Right ventricle myocardium superior (tissue), 1 donor: ENCODE results near the gene MAP4K3. TPM values are rescaled to one million over a fixed set of nuclear protein-coding genes. Genes with fewer than 3 reads are reported as not detected.
"Not testable (repeated sequence)": the region's sequence is repeated elsewhere in the genome, so short reads cannot be mapped to it uniquely, and the experiment has no call there.

Experiments used
- ATAC-seq: fragments of 200-7000 bp; cut with Tn5 transposase; one replicate; pipeline ENCODE4 v1.9.1; 2020; ENCODE audit warnings: mild to moderate bottlenecking; ENCODE audit not compliant: poor library complexity
- DNase-seq: peaks from one replicate; pipeline ENCODE4 v3.0.0-alpha.2; 2020
- intact Hi-C: fragments of 100-400 bp; cut with DNase I; formaldehyde crosslinking; loops from one replicate; pipeline ENCODE4 v1.11.2; 2022
- total RNA-seq: library from RNA; stranded (reverse); fragmentation: NEBNext Ultra II Directional; extraction: Animal tissue kit (Norgen Biotek cat#: 25700); gene quantifications from one replicate; pipeline ENCODE4 v1.2.1, GENCODE V29; 2021
- donor health status: DM: no; HTN: yes; CAD: no; lungs with severe emphysema.

MAP4K3 gene
- total RNA-seq, 1 donor from 2014 or later: 37.8 TPM

DNA sequence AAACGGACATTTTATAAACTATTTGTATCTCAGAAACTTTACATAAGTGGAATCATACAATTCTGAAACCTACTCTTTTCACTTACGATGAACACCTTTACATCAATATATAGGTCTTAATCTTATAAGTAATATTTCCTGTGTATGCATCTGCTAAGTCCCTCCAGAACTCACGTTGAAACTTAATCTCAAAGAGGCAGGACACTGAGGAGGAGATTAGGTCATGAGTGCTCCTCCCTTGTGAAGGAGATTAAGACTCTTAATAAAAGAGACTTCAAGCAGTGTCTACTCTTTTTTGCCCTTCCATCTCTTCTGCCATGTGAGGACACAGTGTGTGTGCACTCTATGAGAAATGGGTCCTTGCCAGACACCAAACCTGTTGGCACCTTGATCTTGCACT is 98.6 kb downstream of the MAP4K3 start:
- no peak for DNase-seq
- intact Hi-C loops: no loop called here
- ATAC-seq: no peak

DNA sequence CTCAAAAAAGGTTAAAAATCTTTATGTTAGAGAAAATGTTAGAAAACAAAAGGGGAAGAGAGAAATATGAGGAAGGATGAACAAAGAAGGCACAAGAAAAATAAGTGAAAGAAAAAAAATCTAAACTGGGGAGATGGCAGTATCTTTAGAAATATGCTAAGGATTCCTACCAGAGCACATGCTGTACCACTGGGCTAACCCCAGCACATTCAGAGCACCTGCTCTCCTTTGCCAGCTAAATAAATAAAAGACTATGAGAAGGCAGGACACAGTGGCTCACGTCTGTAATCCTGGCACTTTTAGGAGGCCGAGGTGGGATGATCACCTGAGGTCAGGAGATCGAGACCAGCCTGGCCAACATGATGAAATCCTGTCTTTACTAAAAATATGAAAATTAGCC is 101.2 kb downstream of the MAP4K3 start:
- ATAC-seq (peak; percentile 48), DNase-seq (no peak)
- intact Hi-C loops: no loop called here

DNA sequence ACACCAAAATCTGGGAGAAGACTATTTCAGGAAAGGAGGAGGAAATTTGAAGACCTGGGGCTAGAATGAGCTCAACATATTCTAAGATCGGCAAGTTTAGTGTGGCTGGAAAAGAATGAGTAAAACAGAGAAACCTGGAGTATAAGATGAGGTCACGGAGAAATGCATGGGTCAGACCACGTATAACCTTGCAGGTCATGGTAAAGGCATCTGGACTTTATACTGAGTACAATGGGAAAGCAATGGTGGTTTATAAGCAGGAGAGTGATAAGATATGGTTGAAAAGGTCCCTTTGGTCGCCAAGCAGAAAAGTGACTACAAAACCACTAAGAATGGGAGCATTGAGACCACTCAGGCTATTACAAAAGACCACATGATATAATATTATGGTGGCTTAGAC is 102.1 kb downstream of the MAP4K3 start:
- DNase-seq: no peak
- no peak for ATAC-seq
- intact Hi-C loops: no loop called here

DNA sequence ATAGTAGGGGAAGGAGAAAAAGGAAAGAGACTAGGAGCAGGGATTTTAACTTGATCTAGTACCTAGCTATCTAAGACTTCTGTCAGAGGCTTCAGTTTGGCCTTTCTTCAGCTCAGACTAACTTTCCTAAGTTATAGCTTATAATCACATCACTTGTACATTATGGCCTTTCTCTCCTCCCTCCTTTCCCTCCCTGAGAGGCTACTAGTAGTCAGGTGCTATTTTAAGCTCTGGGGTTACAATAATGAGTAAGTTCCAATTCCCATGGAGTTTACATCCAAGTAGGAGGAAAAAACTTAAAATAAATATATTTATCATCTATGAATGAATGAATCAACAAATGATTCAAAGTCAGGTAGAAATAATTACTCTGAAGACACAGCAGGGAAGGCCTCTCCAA is 102.6 kb downstream of the MAP4K3 start:
- intact Hi-C loops: no loop called here
- DNase-seq (no peak), ATAC-seq (no peak)

DNA sequence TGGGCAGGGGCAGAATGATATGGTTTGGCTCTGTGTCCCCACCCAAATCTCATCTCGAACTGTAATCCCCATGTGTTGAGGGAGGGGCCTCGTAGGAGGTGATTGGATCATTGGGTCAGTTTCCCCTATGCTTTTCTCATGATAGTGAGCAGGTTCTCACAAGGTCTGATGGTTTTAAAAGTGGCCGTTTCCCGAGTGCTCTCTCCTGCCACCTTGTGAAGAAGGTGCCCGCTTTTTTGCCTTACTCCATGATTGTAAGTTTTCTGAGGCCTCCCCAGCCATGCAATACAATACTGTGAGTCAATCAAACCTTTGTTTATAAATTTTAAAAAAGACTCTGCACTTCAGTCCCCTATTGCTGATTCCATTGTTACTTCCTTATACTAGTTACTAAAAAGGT is 110.4 kb downstream of the MAP4K3 start:
- ATAC-seq (no peak), DNase-seq (no peak)
- intact Hi-C loops: no loop called here

DNA sequence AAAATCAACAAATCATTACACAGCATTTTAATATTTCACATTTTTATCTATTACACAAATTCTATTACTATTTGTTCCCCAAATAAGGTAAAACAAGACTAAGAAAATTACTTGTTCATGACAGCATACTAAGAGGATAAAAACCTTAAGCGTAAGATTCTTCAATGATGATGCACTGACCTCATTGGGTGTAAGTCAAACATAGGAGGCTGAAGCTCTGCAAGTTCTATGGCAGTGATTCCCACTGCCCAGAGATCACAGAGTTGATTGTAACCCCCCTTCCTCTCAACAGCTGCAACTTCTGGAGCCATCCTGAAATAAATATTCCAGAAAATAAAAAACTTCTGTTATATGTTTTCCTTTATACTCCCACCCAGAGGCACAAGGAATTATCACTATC is 111.1 kb downstream of the MAP4K3 start:
- intact Hi-C loops: no loop called here
- ATAC-seq (no peak), DNase-seq (no peak)

DNA sequence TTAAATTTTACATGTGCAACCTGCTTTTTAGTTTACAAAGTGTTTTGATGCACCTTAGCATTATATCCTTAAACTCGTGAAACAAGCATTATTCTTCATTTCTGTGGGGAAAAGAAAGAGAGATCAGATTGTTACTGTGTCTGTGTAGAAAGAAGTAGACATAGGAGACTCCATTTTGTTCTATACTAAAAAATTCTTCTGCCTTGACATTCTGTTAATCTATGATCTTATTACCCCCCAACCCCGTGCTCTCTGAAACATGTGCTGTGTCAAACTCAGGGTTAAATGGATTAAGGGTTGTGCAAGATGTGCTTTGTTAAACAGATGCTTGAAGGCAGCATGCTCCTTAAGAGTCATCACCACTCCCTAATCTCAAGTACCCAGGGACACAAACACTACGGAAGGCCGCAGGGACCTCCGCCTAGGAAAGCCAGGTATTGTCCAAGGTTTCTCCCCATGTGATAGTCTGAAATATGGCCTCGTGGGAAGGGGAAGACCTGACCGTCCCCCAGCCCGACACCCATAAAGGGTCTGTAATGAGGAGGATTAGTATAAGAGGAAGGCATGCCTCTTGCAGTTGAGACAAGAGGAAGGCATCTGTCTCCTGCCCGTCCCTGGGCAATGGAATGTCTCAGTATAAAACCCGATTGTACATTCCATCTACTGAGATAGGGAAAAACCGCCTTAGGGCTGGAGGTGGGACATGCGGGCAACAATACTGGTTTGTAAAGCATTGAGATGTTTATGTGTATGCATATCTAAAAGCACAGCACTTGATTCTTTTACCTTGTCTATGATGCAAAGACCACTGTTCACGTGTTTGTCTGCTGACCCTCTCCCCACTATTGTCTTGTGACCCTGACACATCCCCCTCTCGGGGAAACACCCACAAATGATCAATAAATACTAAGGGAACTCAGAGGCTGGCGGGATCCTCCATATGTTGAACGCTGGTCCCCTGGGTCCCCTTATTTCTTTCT is 115.7 kb downstream of the MAP4K3 start:
- not testable (repeated sequence) for ATAC-seq

DNA sequence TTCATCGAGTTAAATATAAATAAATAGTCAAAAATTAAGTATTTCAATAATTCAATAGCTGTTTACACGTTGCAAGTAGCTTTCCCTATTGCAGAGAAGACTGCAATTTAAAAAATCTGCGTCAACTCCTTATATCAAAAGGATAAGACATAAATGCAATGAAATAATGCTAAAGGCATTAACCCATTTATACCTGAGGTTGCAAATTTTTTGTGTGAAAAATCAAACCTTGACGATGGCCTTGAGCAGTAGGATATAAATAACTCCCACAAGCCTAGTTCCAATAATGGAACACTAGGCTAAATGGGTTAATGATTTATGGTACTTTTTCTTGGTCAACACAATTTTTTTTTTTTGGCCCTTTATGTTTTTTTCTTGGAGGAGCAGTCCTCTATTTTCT is 116.9 kb downstream of the MAP4K3 start:
- DNase-seq (no peak), ATAC-seq (no peak)
- intact Hi-C loops: no loop called here

More for the DNA sequence above, 115.7 kb downstream of the MAP4K3 start:
- intact Hi-C loops, DNase-seq: not testable (repeated sequence)

DNA sequence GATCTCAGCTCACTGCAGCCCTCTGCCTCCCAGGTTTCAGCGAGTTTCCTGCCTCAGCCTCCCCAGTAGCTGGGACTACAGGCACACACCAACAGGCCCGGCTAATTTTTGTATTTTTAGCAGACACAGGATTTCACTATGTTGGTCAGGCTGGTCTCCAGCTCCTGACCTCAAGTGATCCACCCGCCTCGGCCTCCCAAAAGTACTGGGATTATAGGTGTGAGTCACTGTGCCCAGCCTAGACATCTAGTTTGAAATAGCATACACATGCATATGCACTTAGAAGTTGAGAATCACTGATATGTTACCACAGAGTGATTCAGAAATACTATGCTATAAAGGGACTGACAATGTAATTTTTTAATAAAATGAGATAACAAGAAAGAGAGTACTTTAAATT is 123.5 kb downstream of the MAP4K3 start:
- no peak for DNase-seq
- intact Hi-C loops: no loop called here
- no peak for ATAC-seq

DNA sequence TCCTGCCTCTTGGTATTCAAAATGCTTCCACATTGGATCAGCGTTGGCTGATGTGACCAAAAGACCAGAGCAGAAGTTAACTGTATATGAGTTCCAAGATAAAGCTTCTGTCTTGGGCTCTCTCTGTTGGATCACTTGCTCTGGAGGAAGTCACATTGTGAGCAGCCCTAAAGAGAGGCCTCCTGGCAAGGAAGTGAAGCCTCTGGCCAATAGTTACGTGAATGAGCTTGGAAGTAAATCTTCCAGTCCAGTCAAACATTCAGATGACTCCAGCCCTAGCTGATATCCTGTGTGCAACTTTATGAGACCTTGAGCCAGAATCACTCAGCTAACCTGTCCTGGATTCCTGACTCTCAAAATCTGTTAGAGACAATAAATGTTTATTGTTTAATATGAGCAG is 125.6 kb downstream of the MAP4K3 start:
- DNase-seq (no peak), ATAC-seq (no peak)
- intact Hi-C loops: no loop called here

DNA sequence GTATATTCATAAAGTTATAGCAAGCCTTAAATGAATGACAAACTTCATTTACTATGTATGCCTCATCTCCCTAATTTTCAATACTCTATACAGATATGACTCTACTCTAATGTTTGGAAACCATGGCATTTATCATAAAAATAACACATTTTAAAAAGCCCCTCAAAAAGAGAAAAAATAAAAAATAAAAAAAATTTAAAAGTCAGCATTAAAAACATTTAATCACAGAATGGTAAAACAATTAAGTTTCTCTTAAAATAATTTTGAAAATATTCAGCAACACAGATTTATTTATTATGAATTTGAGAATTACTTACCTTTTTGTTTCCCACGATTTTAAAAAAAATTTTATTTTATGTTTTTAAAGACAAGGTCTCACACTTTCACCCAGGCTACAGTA is 128.3 kb downstream of the MAP4K3 start:
- DNase-seq (no peak), ATAC-seq (no peak)
- intact Hi-C loops: no loop called here

DNA sequence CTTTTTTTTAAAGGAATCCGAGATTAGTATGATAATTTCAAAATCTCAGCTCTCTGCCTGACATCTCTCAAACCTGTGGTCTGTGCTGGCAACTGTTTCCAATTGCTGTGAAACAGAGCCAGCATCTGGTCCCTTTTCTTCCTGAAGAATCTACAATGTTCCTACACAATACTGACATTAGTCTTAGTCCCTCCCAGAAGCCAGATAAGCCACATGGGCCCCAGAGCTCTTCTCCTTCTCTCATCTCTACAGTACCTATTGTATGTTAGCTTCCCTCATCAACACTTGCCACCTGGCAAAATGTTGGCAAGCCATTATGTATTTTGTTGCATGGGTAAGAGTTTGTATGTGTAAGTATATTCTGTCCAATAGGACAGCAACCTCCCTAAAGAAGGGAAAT is 130.5 kb downstream of the MAP4K3 start:
- ATAC-seq: no peak
- DNase-seq: no peak
- intact Hi-C loops: no loop called here

DNA sequence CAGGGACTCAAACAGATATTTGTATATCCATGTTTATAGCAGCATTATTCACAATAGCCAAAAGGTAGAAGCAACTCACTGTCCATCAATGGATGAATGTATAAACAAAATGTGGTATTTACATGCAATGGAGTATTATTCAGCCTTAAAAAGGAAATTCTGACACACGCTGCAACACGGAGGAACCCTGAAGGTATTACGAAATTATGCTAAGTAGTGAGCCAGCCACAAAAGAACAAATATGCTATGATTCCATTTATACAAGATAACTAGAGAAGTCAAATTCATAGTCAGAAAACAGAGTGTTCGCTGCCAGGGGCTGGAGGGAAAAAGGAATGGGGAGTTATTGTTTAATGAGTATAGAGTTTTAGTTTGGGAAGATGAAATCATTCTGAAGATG is 132.4 kb downstream of the MAP4K3 start:
- ATAC-seq (no peak), DNase-seq (no peak)
- intact Hi-C loops: no loop called here

DNA sequence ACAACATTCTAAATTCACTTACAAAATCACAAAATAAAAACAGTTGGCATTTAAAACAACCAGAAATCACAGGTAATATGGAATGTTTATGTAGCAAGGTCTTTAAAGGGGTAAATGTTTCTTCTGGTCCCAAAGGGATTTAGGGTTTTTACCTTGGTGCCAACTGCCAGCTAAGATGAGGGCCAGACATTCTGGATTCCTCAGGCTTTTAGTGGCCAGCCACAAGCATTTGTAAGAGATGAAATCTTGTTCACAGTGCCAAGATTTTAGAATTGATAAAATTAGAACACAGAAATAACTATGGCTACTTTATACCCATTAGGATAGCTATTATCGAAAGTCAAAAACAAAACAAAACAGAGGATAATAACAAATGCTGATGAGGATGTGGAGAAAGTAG is 132.9 kb downstream of the MAP4K3 start:
- ATAC-seq (no peak), DNase-seq (no peak)
- intact Hi-C loops: no loop called here

DNA sequence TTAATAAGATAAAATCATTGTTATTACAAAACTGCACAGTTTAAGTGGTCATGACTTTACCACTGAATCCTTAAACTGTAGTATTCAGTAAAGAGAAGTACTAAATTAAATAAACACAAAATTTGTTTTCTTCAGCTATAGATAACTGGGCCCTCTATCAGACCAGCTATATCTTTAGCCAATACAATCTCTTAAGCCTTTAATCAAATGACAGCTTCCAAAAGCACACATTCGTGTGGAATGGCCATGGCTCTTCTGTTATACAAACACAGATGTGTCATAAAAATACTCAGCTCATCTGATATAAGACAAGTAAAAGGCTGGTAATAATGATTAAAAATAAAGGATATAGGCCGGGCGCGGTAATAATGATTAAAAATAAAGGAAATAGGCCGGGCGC is 135.7 kb downstream of the MAP4K3 start:
- intact Hi-C loops: no loop called here
- ATAC-seq (no peak), DNase-seq (no peak)

DNA sequence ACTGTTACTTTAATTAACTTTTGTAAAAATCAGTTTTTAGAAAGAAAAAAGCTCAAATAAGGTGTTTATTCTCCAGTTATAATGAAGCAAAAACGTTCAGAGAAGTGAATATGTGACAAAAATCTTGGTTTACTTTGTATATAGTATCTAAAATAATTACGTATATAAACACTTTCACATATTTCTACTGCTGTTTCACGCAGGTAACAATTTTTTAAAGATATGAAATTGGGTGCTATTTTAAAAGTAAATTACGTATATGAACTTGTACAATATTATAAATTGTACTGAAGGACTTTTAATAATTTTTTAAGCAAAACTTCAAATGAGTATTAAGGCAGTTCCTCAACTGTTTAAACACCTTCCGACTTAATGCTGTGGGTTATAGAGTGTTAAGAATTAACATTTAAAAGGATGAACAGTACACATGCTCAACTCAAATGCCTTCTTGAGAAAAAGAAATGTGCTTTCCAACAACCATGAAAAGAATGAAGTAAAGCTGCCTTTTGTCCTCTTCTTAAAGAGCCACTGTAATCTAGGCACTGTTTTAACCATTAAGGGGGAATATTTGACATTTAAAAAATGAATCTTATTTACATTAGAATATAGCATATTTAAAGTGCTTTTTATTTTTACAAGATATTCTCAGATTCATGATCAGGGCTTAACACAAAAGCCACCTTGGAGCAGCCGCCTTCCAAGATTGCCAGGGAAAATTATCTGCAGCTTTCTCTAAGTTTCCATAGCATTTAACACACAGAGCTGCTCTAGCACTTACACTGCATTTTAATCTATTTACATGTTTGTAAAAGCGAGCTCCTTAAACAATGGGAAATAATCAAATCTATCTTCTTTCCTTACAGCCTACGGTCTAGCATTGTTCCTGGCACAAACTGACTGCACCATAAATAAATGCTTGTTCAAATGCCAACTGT is 136.8 kb downstream of the MAP4K3 start:
- intact Hi-C loops: no loop called here
- ATAC-seq (no peak), DNase-seq (no peak)

DNA sequence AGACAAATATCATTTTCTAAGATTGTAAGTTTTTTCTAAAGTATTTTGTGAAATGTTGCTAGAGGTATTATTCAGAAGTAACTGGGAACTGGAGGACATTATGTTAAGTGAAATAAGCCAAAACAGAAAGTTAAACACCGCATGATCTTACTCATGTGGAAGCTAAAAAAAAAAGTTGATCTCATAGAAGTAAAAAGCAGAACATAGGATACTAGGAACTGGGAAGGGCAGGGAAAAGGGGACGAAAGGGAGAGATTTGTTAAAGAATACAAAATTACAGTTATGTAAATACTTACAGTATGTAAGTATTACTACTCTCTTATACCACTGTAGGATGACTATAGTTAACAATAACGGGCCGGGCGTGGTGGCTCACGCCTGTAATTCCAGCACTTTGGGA is 146.7 kb downstream of the MAP4K3 start:
- intact Hi-C loops: no loop called here
- no peak for ATAC-seq
- DNase-seq: no peak

DNA sequence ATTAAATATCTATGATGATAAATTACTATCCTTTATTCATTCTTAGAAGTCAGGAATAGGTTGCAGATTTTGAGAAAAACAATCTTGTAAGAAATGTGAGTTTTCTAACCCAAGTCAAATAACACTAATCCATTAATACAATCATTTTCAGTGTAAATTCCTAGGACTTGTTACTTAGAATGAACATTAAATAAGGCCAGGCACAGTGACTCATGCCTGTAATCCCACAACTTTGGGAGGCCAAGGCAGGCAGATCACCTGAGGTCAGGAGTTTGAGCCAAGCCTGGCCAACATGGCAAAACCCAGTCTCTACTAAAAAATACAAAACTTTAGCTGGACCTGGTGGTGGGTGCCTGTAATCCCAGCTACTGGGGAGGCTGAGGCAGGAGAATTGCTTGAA is 147.5 kb downstream of the MAP4K3 start:
- DNase-seq: no peak
- no peak for ATAC-seq
- intact Hi-C loops: no loop called here

DNA sequence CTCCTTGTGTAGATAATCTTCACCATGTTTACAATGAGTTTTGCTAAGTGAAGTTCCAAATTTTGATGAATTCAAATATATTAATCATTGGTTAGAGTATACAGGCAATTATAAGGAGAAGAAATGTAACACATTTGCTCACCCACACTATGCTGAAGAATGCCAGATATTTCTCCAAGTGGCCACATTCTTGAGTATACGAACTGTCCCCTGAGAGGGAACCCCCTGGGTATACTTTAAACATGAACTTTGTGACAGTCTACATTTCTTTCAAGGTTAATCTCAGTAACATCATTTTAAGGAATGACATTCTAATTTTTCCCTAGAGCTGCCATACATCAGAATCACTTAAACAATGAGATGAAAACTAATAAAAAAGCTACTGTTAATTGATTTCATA is 153.5 kb downstream of the MAP4K3 start:
- intact Hi-C loops: no loop called here
- DNase-seq (no peak), ATAC-seq (no peak)

DNA sequence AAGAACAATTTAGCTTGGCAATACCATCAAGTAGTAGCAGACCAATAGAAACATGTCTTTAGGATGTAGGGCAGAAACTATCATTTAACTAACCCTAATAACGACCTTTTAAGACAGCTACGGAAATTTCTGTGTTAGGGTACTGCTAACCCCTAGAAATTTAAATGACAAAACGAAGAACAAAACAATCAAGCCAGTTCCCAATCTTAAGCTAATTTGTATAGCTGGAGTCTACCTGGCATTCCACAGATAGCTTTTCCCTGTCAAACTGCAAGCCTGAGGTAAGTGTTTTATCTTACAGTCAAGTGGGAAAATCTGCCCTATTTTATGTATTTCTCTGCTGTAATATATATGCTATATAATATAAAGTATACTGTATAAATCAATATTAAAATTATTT is 155.7 kb downstream of the MAP4K3 start:
- no peak for DNase-seq
- no peak for ATAC-seq
- intact Hi-C loops: no loop called here
